ENCODE measurements around the gene CLDN17. TPM values are rescaled to one million over a fixed set of nuclear protein-coding genes. Genes with fewer than 3 reads are reported as not detected.

The CLDN17 gene
- total RNA-seq, 1 experiment from 2014 or later, result not detected

DNA sequence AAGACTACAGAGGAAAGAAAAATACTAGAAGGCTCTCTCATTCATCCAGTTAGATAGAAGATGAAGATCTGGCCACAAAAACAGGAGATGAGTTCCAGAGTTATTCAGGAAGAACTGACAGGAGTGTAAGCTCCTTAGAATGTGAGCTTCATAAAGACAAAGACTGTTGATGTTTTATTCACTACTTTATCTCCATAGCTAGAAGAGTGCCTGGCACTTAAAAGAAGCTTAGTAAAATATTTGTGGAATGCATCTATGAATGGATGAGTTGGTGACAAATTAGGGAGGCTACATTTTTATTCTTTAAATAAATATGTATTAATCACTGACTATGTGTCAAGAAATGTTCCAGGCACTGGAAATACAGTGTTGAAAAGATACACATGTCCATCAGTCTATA is 13.8 kb downstream of the CLDN17 start:
- TF ChIP-seq, protein P1, sequence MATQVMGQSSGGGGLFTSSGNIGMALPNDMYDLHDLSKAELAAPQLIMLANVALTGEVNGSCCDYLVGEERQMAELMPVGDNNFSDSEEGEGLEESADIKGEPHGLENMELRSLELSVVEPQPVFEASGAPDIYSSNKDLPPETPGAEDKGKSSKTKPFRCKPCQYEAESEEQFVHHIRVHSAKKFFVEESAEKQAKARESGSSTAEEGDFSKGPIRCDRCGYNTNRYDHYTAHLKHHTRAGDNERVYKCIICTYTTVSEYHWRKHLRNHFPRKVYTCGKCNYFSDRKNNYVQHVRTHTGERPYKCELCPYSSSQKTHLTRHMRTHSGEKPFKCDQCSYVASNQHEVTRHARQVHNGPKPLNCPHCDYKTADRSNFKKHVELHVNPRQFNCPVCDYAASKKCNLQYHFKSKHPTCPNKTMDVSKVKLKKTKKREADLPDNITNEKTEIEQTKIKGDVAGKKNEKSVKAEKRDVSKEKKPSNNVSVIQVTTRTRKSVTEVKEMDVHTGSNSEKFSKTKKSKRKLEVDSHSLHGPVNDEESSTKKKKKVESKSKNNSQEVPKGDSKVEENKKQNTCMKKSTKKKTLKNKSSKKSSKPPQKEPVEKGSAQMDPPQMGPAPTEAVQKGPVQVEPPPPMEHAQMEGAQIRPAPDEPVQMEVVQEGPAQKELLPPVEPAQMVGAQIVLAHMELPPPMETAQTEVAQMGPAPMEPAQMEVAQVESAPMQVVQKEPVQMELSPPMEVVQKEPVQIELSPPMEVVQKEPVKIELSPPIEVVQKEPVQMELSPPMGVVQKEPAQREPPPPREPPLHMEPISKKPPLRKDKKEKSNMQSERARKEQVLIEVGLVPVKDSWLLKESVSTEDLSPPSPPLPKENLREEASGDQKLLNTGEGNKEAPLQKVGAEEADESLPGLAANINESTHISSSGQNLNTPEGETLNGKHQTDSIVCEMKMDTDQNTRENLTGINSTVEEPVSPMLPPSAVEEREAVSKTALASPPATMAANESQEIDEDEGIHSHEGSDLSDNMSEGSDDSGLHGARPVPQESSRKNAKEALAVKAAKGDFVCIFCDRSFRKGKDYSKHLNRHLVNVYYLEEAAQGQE (IDR thresholded peaks at IDR 0.05; ENCODE audit: insufficient read depth in 1 of 2, low read depth in 2 of 2, low read length in 1 of 2), result no peak
- no peak for TF ChIP-seq TCF7L2 (IDR thresholded peaks at IDR 0.05; ENCODE audit: low read depth, low read length)
- TF ChIP-seq, protein P2, sequence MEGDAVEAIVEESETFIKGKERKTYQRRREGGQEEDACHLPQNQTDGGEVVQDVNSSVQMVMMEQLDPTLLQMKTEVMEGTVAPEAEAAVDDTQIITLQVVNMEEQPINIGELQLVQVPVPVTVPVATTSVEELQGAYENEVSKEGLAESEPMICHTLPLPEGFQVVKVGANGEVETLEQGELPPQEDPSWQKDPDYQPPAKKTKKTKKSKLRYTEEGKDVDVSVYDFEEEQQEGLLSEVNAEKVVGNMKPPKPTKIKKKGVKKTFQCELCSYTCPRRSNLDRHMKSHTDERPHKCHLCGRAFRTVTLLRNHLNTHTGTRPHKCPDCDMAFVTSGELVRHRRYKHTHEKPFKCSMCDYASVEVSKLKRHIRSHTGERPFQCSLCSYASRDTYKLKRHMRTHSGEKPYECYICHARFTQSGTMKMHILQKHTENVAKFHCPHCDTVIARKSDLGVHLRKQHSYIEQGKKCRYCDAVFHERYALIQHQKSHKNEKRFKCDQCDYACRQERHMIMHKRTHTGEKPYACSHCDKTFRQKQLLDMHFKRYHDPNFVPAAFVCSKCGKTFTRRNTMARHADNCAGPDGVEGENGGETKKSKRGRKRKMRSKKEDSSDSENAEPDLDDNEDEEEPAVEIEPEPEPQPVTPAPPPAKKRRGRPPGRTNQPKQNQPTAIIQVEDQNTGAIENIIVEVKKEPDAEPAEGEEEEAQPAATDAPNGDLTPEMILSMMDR (IDR thresholded peaks at IDR 0.05), result no peak
- Histone ChIP-seq H3K36me3 (ENCODE audit: control insufficient read depth, insufficient read depth, low read length) (no peaks in the 10 kb centered on the region), H3K27ac (ENCODE audit: low read length) (no peak overlapping the region), H3K4me1 (ENCODE audit: control insufficient read depth, insufficient read depth, low read length) (no peaks in the 10 kb centered on the region), H3K4me3 (ENCODE audit: low read depth in 2 of 2, low read length in 2 of 2) (no peak overlapping the region), H3K27me3 (ENCODE audit: control insufficient read depth, insufficient read depth, low read length) (no peaks in the 10 kb centered on the region), H3K9me3 (ENCODE audit: control insufficient read depth, insufficient read depth, low read depth, low read length) (no peaks in the 10 kb centered on the region)
- ChIA-PET POLR2A (no interaction called here), CTCF (no interaction called here)
- in situ Hi-C loops (cut with HindIII; ENCODE audit: low pct_unique_long_range_greater_than_20kb, low sequenced_read_pairs) (no loop called here), intact Hi-C loops (cut with micrococcal nuclease; ENCODE audit: unreplicated experiment) (no loop called here)
- no peak for ATAC-seq
- DNase-seq (ENCODE audit: low read depth, low spot score), result no peak
- no TSS peak for BruUV-seq (replicated peaks)

DNA sequence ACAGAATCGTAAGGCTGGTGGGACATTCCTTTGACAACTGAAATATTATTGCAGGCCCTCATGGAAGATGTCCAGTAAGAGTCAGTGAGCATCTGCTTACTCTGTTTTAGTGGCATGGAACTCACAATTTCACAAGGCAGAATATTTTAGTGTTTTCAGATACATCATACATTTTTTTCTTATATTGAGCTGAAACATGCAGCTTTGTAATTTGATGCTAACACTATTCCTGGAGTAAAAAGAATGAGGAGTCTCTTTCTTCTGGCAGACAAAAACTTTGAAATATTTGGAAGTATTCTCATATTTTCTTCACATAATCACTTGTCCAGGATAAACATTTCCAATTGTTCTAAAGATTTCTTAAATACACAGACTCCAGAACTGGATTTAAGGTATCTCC is 17.7 kb downstream of the CLDN17 start:
- no TSS peak for BruUV-seq (replicated peaks)
- DNase-seq (ENCODE audit: low read depth, low spot score) (no peak), ATAC-seq (no peak)
- TF ChIP-seq, protein P2 (IDR thresholded peaks at IDR 0.05), result no peak
- TF ChIP-seq SIN3A (IDR thresholded peaks at IDR 0.05; ENCODE audit: borderline replicate concordance, insufficient read depth, low read depth, low read length) (no peak), POLR2AphosphoS5 (IDR thresholded peaks at IDR 0.05; ENCODE audit: low read depth, low read length) (no peak), TCF7L2 (IDR thresholded peaks at IDR 0.05; ENCODE audit: low read depth, low read length) (no peak)
- TF ChIP-seq, protein P1 (IDR thresholded peaks at IDR 0.05; ENCODE audit: insufficient read depth in 1 of 2, low read depth in 2 of 2, low read length in 1 of 2), result no peak
- no peaks in the 10 kb centered on the region for H3K9me3 ChIP-seq (ENCODE audit: control insufficient read depth, insufficient read depth, low read depth, low read length)
- H3K36me3 ChIP-seq (ENCODE audit: control insufficient read depth, insufficient read depth, low read length), result no peaks in the 10 kb centered on the region
- H3K4me3 ChIP-seq (ENCODE audit: low read depth in 2 of 2, low read length in 2 of 2), result no peak overlapping the region
- H3K27ac ChIP-seq (ENCODE audit: low read length), result no peak overlapping the region
- ChIA-PET POLR2A (no interaction called here), CTCF (no interaction called here)
- no peaks in the 10 kb centered on the region for H3K27me3 ChIP-seq (ENCODE audit: control insufficient read depth, insufficient read depth, low read length)
- in situ Hi-C loops (cut with HindIII; ENCODE audit: low pct_unique_long_range_greater_than_20kb, low sequenced_read_pairs), result no loop called here
- no peaks in the 10 kb centered on the region for H3K4me1 ChIP-seq (ENCODE audit: control insufficient read depth, insufficient read depth, low read length)
- intact Hi-C loops (cut with micrococcal nuclease; ENCODE audit: unreplicated experiment), result no loop called here

All from Panc1 (cell line).